ENCODE results near the gene NUDT13.
"Not testable (repeated sequence)": the region's sequence is repeated elsewhere in the genome, so short reads cannot be mapped to it uniquely, and the experiment has no call there.

DNA sequence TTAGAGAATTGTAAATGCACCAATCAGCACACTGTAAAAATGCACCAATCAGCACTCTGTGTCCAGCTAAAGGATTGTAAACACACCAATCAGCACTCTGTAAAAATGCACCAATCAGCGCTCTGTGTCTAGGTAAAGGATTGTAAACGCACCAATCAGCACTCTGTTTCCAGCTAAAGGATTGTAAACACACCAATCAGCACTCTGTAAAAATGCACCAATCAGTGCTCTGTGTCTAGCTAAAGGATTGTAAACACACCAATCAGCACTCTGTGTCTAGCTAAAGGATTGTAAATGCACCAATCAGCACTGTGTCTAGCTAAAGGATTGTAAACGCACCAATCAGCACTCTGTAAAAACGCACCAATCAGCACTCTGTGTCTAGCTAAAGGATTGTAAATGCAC lies 1.0 kb upstream of the NUDT13 start:
- TF ChIP-seq, protein P1, sequence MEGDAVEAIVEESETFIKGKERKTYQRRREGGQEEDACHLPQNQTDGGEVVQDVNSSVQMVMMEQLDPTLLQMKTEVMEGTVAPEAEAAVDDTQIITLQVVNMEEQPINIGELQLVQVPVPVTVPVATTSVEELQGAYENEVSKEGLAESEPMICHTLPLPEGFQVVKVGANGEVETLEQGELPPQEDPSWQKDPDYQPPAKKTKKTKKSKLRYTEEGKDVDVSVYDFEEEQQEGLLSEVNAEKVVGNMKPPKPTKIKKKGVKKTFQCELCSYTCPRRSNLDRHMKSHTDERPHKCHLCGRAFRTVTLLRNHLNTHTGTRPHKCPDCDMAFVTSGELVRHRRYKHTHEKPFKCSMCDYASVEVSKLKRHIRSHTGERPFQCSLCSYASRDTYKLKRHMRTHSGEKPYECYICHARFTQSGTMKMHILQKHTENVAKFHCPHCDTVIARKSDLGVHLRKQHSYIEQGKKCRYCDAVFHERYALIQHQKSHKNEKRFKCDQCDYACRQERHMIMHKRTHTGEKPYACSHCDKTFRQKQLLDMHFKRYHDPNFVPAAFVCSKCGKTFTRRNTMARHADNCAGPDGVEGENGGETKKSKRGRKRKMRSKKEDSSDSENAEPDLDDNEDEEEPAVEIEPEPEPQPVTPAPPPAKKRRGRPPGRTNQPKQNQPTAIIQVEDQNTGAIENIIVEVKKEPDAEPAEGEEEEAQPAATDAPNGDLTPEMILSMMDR (IDR thresholded peaks at IDR 0.05; ENCODE audit: borderline replicate concordance, extremely low read depth, low read length, poor library complexity, severe bottlenecking) = not testable (repeated sequence)
- not testable (repeated sequence) for TF ChIP-seq EZH2 (IDR thresholded peaks at IDR 0.05; ENCODE audit: borderline replicate concordance, low read depth, low read length, severe bottlenecking)
